GM12875 (cell line): Measurements from ENCODE around the gene GLYAT.

Source experiments
- H3K4me3 ChIP-seq: one replicate; pipeline ENCODE4 v1.5.1; 2011; ENCODE audit warnings: low read depth, low read length, control low read depth
- TF ChIP-seq, protein P1 (sequence below): IDR thresholded peaks from 2 replicates; pipeline ENCODE4 v1.5.1; 2011; ENCODE audit warnings: low read depth, mild to moderate bottlenecking, control low read depth, inconsistent platforms, low read length, moderate library complexity, borderline replicate concordance; ENCODE audit not compliant: insufficient read depth

GLYAT gene

DNA sequence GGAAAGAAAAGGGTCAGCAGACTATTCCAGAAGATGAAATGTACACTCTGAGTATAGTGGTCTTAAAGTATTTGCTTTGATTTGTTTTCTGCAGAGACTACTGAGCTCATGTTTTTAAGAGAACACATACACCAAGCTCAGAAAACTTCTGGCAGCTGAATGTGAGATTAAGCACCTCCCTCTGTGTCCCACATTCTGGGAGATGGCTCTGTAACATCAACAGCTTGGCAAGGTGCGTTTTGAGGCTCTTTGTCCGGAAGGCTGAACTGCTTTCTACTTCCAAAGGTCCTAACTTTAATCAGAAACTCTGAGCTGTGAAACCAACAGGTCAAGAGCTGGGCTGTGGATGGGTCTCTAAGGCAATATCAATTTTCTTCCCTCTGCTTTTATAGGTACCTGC, 36.4 kb upstream of the GLYAT start:
- TF ChIP-seq, protein P1, sequence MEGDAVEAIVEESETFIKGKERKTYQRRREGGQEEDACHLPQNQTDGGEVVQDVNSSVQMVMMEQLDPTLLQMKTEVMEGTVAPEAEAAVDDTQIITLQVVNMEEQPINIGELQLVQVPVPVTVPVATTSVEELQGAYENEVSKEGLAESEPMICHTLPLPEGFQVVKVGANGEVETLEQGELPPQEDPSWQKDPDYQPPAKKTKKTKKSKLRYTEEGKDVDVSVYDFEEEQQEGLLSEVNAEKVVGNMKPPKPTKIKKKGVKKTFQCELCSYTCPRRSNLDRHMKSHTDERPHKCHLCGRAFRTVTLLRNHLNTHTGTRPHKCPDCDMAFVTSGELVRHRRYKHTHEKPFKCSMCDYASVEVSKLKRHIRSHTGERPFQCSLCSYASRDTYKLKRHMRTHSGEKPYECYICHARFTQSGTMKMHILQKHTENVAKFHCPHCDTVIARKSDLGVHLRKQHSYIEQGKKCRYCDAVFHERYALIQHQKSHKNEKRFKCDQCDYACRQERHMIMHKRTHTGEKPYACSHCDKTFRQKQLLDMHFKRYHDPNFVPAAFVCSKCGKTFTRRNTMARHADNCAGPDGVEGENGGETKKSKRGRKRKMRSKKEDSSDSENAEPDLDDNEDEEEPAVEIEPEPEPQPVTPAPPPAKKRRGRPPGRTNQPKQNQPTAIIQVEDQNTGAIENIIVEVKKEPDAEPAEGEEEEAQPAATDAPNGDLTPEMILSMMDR = no peak

DNA sequence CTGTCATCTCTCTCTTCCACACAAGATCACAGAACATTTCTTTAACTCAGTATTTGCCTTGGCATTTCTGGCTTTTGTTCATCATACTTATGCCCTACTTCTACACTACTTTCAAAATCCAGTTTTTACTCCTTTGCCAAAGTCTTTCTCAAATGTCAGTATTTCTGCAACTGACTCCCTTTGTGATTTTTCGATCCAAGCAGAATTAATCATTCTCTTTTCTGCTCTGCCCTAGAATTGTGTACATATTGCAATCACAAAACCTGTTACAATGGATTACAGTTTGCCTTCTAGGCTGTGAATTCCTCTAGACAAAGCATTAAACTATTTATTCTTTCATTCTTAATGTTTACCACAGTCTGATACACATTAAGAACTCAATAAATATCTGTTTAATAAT, 33.3 kb upstream of the GLYAT start:
- no peak overlapping the region for H3K4me3 ChIP-seq
- TF ChIP-seq, protein P1 = no peak

More for the DNA sequence above, 36.4 kb upstream of the GLYAT start:
- H3K4me3 ChIP-seq = no peak overlapping the region

DNA sequence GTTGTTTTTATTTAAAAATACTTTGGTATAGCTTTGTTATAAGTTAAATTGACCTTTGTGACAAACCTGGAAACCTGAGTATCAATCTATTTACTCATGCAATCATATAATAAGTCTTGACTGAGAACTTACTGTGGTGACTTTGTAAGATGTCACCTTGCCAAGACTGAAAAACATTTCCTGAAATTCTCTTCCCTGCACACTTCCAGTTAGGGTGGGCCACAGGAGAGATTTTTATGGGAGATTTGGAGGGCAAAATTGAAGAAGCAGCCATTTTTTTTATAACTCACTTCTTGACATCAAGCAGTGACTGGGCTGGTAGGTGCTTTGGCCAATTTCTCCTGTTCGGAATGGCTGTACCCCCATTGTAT, 31.4 kb upstream of the GLYAT start:
- H3K4me3 ChIP-seq = no peak overlapping the region
- TF ChIP-seq, protein P1 = no peak

DNA sequence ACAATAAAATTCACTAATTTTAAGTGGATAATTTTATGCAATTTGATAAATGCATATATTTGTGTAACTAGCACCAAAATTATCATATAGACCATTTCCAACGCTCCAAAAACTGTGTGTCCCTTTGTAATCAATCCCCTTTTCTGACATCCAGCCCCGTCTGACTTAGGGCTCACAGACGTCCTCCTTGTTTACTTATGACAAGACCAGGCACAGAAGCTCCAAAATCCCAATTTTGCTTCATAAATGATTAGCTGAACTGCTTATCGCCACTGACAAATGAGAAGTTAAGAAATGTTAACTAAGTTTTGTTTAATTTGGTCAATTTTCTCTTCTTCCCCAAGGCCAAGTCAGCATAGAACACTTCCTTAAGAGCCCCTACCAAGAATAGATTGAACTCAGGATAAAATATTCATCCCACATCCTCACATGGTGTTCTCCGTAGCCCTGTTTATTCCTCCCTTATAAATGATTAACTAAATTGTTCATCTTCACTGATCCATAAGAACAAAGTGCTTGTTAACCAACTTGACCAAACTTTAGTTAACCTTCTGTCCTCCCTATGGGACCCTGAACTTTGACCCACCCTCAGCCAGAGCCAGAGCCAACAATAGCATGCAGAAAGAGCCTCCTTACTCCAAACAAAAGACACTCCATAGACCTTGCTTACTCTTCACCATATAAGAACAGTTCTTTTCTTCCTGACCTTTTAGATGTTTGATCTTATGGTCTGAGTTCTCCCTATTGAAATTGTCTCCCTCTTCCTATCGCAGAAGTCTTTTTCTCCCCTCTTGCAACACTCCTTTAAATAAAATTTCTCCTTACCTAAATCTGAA, 30.8 kb upstream of the GLYAT start:
- TF ChIP-seq, protein P1 = no peak
- H3K4me3 ChIP-seq = no peak overlapping the region

DNA sequence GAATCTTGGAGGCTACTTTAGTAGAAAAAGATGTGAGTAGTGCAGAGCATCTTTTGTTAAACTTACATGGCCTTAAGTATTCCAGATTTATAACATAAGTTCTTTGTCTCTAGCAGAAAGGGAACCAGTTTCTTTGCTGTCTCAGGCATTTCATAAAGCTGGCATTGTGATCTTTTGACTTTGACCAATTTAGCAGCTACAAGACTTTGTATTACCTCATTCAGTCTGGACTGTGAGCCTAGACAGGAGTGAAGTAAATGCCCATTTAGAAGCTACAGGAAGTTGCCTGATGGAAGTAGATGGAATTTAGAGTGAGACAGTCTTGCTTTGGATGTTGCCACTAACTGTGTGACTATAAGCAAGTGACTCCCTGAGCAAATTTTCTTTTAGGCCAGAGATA, 25.7 kb upstream of the GLYAT start:
- H3K4me3 ChIP-seq = no peak overlapping the region
- TF ChIP-seq, protein P1 = no peak

DNA sequence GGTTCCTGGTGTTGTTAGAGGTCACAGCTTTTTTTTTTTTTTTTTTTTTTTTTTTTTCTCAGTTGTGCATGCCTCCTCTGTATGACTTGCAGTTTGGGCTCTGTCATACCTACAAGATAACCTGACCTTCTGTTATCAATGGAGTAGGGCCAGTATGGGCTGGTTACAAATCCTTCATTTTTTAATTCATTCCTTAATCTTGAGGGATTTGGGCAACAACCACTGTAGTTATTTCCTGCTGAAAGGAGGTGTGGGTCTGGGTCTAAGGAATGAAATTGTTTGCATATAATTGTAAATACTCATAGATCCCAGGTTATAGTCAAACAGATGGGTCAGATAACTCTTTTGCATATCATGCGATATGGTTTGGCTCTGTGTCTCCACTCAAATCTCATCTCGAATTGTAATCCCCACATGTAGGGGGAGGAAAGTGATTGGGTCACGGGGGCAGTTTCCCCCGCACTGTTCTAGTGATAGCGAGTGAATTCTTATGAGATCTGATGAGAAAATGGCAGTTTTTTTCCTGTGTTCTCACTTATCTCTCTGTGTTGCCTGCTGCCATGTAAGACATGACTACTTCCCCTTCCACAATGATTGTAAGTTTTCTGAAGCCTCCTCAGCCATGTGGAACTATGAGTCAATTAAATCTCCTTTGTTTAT, 14.1 kb upstream of the GLYAT start:
- TF ChIP-seq, protein P1 = no peak
- H3K4me3 ChIP-seq = no peak overlapping the region

DNA sequence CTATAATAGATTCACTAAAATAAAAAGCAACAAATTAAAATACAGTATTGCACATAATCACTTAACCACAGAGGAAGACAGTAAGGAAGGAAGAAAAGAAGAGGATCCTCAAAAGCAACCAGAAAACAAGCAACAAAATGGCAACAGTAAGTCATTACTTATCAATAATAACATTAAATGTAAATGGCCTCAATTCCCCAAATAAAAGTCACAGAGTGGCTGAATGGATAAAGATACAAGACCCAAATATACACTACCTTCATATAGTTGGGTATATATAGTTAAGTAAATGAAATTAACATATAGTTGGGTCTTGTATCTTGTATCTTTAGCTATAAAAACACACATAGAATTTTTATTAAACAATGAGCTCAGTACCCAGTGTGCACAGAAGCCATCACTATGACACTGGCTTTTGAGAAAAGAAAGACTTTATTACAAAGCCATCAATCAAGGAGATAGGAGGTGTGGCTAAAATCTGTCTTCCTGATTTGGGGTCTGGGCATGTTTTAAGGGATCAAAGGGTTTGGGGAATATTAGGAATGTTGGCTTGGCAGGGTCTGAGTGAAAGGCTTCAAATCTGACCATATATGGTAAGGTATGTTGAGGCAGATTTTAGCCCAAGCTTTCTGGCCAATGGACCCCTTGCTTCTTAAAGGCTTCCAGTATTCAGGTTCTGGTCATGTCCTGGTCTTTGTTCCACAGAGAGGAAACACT, 13.4 kb upstream of the GLYAT start:
- H3K4me3 ChIP-seq = no peak overlapping the region
- TF ChIP-seq, protein P1 = no peak
